Spleen (tissue), 11 donors: ENCODE data around the gene RCCD1. TPM values are rescaled to one million over a fixed set of nuclear protein-coding genes. Genes with fewer than 3 reads are reported as not detected.

Experiments used
- DNase-seq: peaks from one replicate; pipeline ENCODE4 v3.0.0-alpha.2; 2020
- H3K27ac ChIP-seq, 8 donors: fragments of 200-600 bp; sonication (generic) in 7 of 8; 1 replicate in 4 of 8; 2 replicates in 4 of 8; pipeline versions ENCODE4 v1.5.0 to v1.8.0; 2016 to 2021; ENCODE audit warnings: inconsistent platforms in 4 of 8, mild to moderate bottlenecking in 4 of 8, moderate library complexity in 1 of 8
- H3K27me3 ChIP-seq, 7 donors: fragments of 200-600 bp; sonication (generic) in 6 of 7; replicated peaks in 1 of 7; 1 replicate in 4 of 7; 2 replicates in 3 of 7; pipeline versions ENCODE4 v1.5.0 to v1.8.0; 2016 to 2021; ENCODE audit warnings: inconsistent platforms in 3 of 7, mild to moderate bottlenecking in 1 of 7
- H3K36me3 ChIP-seq, 6 donors: fragments of 200-600 bp; sonication (generic) in 5 of 6; 1 replicate in 4 of 6; 2 replicates in 2 of 6; pipeline versions ENCODE4 v1.5.0 to v1.8.0; 2016 to 2021; ENCODE audit warnings: inconsistent platforms in 2 of 6
- H3K4me1 ChIP-seq, 6 donors: fragments of 200-600 bp; sonication (generic) in 5 of 6; 1 replicate in 3 of 6; 2 replicates in 3 of 6; pipeline versions ENCODE4 v1.5.0 to v1.8.0; 2016 to 2021; ENCODE audit warnings: inconsistent platforms in 3 of 6
- H3K4me3 ChIP-seq, 8 donors: fragments of 200-600 bp; sonication (generic) in 7 of 8; 1 replicate in 4 of 8; 2 replicates in 4 of 8; pipeline versions ENCODE4 v1.5.0 to v1.8.0; 2016 to 2021; ENCODE audit warnings: inconsistent platforms in 4 of 8, mild to moderate bottlenecking in 4 of 8, moderate library complexity in 2 of 8
- H3K9me3 ChIP-seq, 8 donors: fragments of 200-600 bp; sonication (generic) in 7 of 8; 1 replicate in 4 of 8; 2 replicates in 4 of 8; pipeline versions ENCODE4 v1.5.0 to v1.8.0; 2016 to 2021; ENCODE audit warnings: inconsistent platforms in 4 of 8
- CTCF ChIP-seq, 11 experiments: fragments of 200-600 bp in 7 of 11; fragments of 450-650 bp in 4 of 11; sonication (generic) in 4 of 11; IDR thresholded peaks in 8 of 11; conservative IDR thresholded peaks in 3 of 11; 1 replicate in 7 of 11; 2 replicates in 4 of 11; pipeline versions ENCODE4 v1.4.0 to v1.8.0; 2016 to 2021; ENCODE audit warnings: antibody characterized with exemption in 11 of 11, inconsistent platforms in 4 of 11, mild to moderate bottlenecking in 1 of 11
- POLR2A ChIP-seq, 3 donors: fragments of 450-650 bp; IDR thresholded peaks; one replicate each; pipeline ENCODE4 v1.5.1; 2017; ENCODE audit warnings: antibody characterized with exemption in 3 of 3, mild to moderate bottlenecking in 1 of 3
- POLR2AphosphoS5 ChIP-seq, 3 donors: sonication (generic); formaldehyde crosslinking; IDR thresholded peaks; one replicate each; pipeline ENCODE4 v1.5.1; 2017; ENCODE audit warnings: antibody characterized with exemption in 3 of 3
- WGBS, 5 donors: extraction: QIAGEN DNeasy Blood & Tissue Kit in 3 of 5; methylation state at CpG; one replicate each; pipeline versions ENCODE4 v1.1.5 to v1.1.7; 2013 to 2018; 5-methylcytosine and 5-hydroxymethylcytosine counted together
- intact Hi-C: fragments of 100-400 bp; cut with DNase I; formaldehyde crosslinking; loops from one replicate; pipeline ENCODE4 v1.15.0; 2023; ENCODE audit warnings: low total_unique reads
- polyA plus RNA-seq, 3 donors: library from polyadenylated mRNA; stranded (reverse); fragments of 200-250 nt; gene quantifications; one replicate each; pipeline ENCODE4 v1.2.1, GENCODE V29; 2013
- total RNA-seq, 7 donors: library from RNA; depleted of rRNA in 3 of 7; stranded (reverse); fragments of >200 nt in 3 of 7; fragmentation: NEBNext Ultra II Directional in 4 of 7; extraction: Animal tissue kit (Norgen Biotek cat#: 25700) in 4 of 7; gene quantifications; one replicate each; pipeline versions ENCODE4 v1.1.0 to v1.2.1, GENCODE V29; 2016 to 2021
- donor health status: healthy with polysubstance abuse.
- donor health status: DM: no; HTN: no; CAD: no; lungs with moderate emphysema.
- donor health status: DM: no; HTN: no; CAD: no.
- donor health status: Bipolar disorder and iron deficiency.
- donor health status: healthy.
- donor health status: DM: no; HTN: no; CAD: no.
- donor health status: DM: yes; HTN: yes; CAD: no.

RCCD1 gene
- total and polyA plus RNA-seq, 10 donors = 3.6 to 11.4 (median 8.5) TPM

GRCh38 chr15:90948506-90948905 is 6.2 kb upstream of the RCCD1 start:
- H3K27me3 ChIP-seq = no peaks in the 10 kb centered on the region
- H3K36me3 ChIP-seq = peaks cover 7 to 100% (median 96%) of the 10 kb centered on the region in 6 donors
- WGBS, 5 donors = 92 to 97% (median 96%) methylated on average over 8 of the region's 8 CpGs
- H3K4me1 ChIP-seq = peaks cover 0 to 14% (median 0%) of the 10 kb centered on the region in 6 donors
- H3K9me3 ChIP-seq = no peaks in the 10 kb centered on the region
- no peak overlapping the region for H3K27ac ChIP-seq
- intact Hi-C loops = no loop called here
- H3K4me3 ChIP-seq = no peak overlapping the region
- DNase-seq = no peak
- TF ChIP-seq POLR2AphosphoS5 (IDR thresholded peaks at IDR 0.05) (no peak), CTCF (IDR thresholded peaks at IDR 0.05 in 8 of 11, conservative IDR thresholded peaks at IDR 0.05 in 3 of 11) (no peak), POLR2A (IDR thresholded peaks at IDR 0.05) (no peak)

GRCh38 chr15:90949979-90950675 is 4.6 kb upstream of the RCCD1 start:
- H3K9me3 ChIP-seq = no peaks in the 10 kb centered on the region
- H3K27me3 ChIP-seq = no peaks in the 10 kb centered on the region
- H3K27ac ChIP-seq = peak overlapping the region in 2 of 8 donors; percentile 17 to 37
- no peak for DNase-seq
- peaks cover 1 to 89% (median 83%) of the 10 kb centered on the region in 6 donors for H3K36me3 ChIP-seq
- WGBS, 5 donors = 87 to 93% (median 90%) methylated on average over 14 to 23 of the region's 23 CpGs
- H3K4me3 ChIP-seq = no peak overlapping the region
- intact Hi-C loops = no loop called here
- peak in 1 of 3 donors; percentile 24 for TF ChIP-seq POLR2AphosphoS5 (IDR thresholded peaks at IDR 0.05)
- no peak for TF ChIP-seq CTCF (IDR thresholded peaks at IDR 0.05 in 8 of 11, conservative IDR thresholded peaks at IDR 0.05 in 3 of 11)
- H3K4me1 ChIP-seq = peaks cover under 1 to 22% (median 7%) of the 10 kb centered on the region in 6 donors

GRCh38 chr15:90950676-90951075 is 4.0 kb upstream of the RCCD1 start:
- H3K36me3 ChIP-seq = peaks cover 0 to 84% (median 78%) of the 10 kb centered on the region in 6 donors
- no peak overlapping the region for H3K4me3 ChIP-seq
- TF ChIP-seq POLR2A (IDR thresholded peaks at IDR 0.05) = no peak
- TF ChIP-seq CTCF (IDR thresholded peaks at IDR 0.05 in 8 of 11, conservative IDR thresholded peaks at IDR 0.05 in 3 of 11) = no peak
- TF ChIP-seq POLR2AphosphoS5 (IDR thresholded peaks at IDR 0.05) = no peak
- no peaks in the 10 kb centered on the region for H3K9me3 ChIP-seq
- H3K27me3 ChIP-seq = no peaks in the 10 kb centered on the region
- intact Hi-C loops = no loop called here
- H3K4me1 ChIP-seq = peaks cover 6 to 28% (median 12%) of the 10 kb centered on the region in 6 donors
- 94 to 98% (median 97%) methylated on average over 6 of the region's 6 CpGs for WGBS, 5 donors
- DNase-seq = no peak
- no peak overlapping the region for H3K27ac ChIP-seq

GRCh38 chr15:90952901-90953677 is 1.6 kb upstream of the RCCD1 start:
- peaks cover 0 to 68% (median 57%) of the 10 kb centered on the region in 6 donors for H3K36me3 ChIP-seq
- no peak for DNase-seq
- intact Hi-C loops = no loop called here

More at GRCh38 chr15:90952901-90953677, 1.6 kb upstream of the RCCD1 start:
- no peaks in the 10 kb centered on the region for H3K27me3 ChIP-seq
- H3K4me3 ChIP-seq = no peak overlapping the region
- no peak overlapping the region for H3K27ac ChIP-seq
- no peak for TF ChIP-seq POLR2A (IDR thresholded peaks at IDR 0.05)
- peak in 1 of 3 donors; percentile 42 for TF ChIP-seq POLR2AphosphoS5 (IDR thresholded peaks at IDR 0.05)
- TF ChIP-seq CTCF (IDR thresholded peaks at IDR 0.05 in 8 of 11, conservative IDR thresholded peaks at IDR 0.05 in 3 of 11) = no peak
- WGBS, 5 donors = 92 to 97% (median 94%) methylated on average over 13 to 14 of the region's 14 CpGs
- peaks cover 14 to 49% (median 30%) of the 10 kb centered on the region in 6 donors for H3K4me1 ChIP-seq
- no peaks in the 10 kb centered on the region for H3K9me3 ChIP-seq
